Measurements from ENCODE around the gene TSHZ2.

DNA sequence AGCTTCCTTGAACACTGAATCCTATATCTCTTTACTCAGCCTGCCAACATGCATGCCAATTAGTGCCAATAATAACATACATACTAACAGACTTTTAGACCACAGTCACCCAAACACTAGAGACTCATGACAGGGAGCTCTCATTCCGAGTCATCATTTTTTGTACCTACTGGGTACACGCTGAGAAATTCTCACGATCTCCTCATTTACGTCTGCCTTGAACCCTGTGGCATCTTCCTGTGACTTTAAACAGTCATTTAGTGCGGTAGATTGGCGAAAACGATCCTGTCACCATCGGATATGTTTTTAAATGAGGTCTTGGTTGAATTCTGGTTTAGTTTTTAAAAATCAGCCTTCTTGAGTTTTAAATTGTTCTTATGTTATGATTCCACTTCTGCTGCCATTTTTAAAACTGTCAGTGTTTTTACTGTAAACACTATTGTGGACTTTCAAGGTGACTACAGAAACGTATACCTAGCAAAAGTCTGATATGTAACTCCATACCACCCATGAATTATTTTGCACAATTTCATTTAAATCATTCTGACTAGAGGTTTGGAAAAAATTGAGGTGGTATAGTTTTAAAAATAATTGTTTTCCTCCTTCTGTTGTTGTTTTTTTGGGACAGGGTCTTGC is 275.4 kb downstream of the TSHZ2 start:
- TF ChIP-seq, protein P1, sequence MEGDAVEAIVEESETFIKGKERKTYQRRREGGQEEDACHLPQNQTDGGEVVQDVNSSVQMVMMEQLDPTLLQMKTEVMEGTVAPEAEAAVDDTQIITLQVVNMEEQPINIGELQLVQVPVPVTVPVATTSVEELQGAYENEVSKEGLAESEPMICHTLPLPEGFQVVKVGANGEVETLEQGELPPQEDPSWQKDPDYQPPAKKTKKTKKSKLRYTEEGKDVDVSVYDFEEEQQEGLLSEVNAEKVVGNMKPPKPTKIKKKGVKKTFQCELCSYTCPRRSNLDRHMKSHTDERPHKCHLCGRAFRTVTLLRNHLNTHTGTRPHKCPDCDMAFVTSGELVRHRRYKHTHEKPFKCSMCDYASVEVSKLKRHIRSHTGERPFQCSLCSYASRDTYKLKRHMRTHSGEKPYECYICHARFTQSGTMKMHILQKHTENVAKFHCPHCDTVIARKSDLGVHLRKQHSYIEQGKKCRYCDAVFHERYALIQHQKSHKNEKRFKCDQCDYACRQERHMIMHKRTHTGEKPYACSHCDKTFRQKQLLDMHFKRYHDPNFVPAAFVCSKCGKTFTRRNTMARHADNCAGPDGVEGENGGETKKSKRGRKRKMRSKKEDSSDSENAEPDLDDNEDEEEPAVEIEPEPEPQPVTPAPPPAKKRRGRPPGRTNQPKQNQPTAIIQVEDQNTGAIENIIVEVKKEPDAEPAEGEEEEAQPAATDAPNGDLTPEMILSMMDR (IDR thresholded peaks at IDR 0.05) = no peak
- TF ChIP-seq ZFX (IDR thresholded peaks at IDR 0.05; ENCODE audit: borderline replicate concordance) = no peak
